Esophagus muscularis mucosa (tissue), 4 donors: ENCODE data around the gene UBAC1. TPM values are rescaled to one million over a fixed set of nuclear protein-coding genes. Genes with fewer than 3 reads are reported as not detected.
"Not testable (repeated sequence)": the region's sequence is repeated elsewhere in the genome, so short reads cannot be mapped to it uniquely, and the experiment has no call there.

Source experiments
- DNase-seq: peaks from one replicate; pipeline ENCODE4 v3.0.0-alpha.2; 2017; ENCODE audit errors: extremely low spot score
- H3K27ac ChIP-seq, 4 donors: fragments of 200-600 bp; sonication (generic); replicated peaks in 1 of 4; 1 replicate in 3 of 4; 2 replicates in 1 of 4; pipeline ENCODE4 v1.5.1; 2016 to 2019; ENCODE audit warnings: mild to moderate bottlenecking in 1 of 4
- H3K27me3 ChIP-seq, 4 donors: fragments of 200-600 bp; sonication (generic); one replicate each; pipeline versions ENCODE4 v1.5.1 to v1.6.0; 2016 to 2019
- H3K36me3 ChIP-seq, 4 donors: fragments of 200-600 bp; sonication (generic); one replicate each; pipeline ENCODE4 v1.5.1; 2016 to 2019
- H3K4me1 ChIP-seq, 4 donors: fragments of 200-600 bp; sonication (generic); one replicate each; pipeline ENCODE4 v1.5.1; 2016 to 2019
- H3K4me3 ChIP-seq, 4 donors: fragments of 200-600 bp; sonication (generic); 1 replicate in 2 of 4; 2 replicates in 2 of 4; pipeline ENCODE4 v1.5.1; 2016 to 2019; ENCODE audit warnings: mild to moderate bottlenecking in 4 of 4, moderate library complexity in 1 of 4
- H3K9me3 ChIP-seq, 4 donors: fragments of 200-600 bp; sonication (generic); 1 replicate in 3 of 4; 2 replicates in 1 of 4; pipeline ENCODE4 v1.5.1; 2016 to 2019
- EP300 ChIP-seq: sonication (generic); formaldehyde crosslinking; IDR thresholded peaks from one replicate; pipeline ENCODE4 v1.6.1; 2017; ENCODE audit warnings: antibody characterized with exemption
- POLR2A ChIP-seq: fragments of 450-650 bp; IDR thresholded peaks from one replicate; pipeline ENCODE4 v1.6.1; 2017; ENCODE audit warnings: antibody characterized with exemption, moderate library complexity, mild to moderate bottlenecking, low read depth
- POLR2AphosphoS5 ChIP-seq, 2 donors: sonication (generic); formaldehyde crosslinking; IDR thresholded peaks; one replicate each; pipeline ENCODE4 v1.6.1; 2017; ENCODE audit warnings: antibody characterized with exemption in 2 of 2
- WGBS: methylation state at CpG from one replicate; pipeline ENCODE4 v1.1.5; 2018; 5-methylcytosine and 5-hydroxymethylcytosine counted together
- intact Hi-C: fragments of 100-400 bp; cut with DNase I; formaldehyde crosslinking; loops from one replicate; pipeline ENCODE4 v1.15.1; 2023
- total RNA-seq, 4 donors: library from RNA; depleted of rRNA; stranded (reverse); fragments of >200 nt; gene quantifications; one replicate each; pipeline versions ENCODE4 v1.1.0 to v1.2.1, GENCODE V29; 2016
- TF ChIP-seq, protein P1 (sequence below), 3 experiments: fragments of 200-600 bp in 2 of 3; fragments of 450-650 bp in 1 of 3; sonication (generic) in 2 of 3; IDR thresholded peaks; one replicate each; pipeline ENCODE4 v1.5.1; 2017 to 2019; ENCODE audit warnings: antibody characterized with exemption in 3 of 3, mild to moderate bottlenecking in 2 of 3, moderate library complexity in 1 of 3

Gene UBAC1
- total RNA-seq, 4 donors from 2014 or later: 61.6 to 77.2 (median 67.3) TPM

DNA sequence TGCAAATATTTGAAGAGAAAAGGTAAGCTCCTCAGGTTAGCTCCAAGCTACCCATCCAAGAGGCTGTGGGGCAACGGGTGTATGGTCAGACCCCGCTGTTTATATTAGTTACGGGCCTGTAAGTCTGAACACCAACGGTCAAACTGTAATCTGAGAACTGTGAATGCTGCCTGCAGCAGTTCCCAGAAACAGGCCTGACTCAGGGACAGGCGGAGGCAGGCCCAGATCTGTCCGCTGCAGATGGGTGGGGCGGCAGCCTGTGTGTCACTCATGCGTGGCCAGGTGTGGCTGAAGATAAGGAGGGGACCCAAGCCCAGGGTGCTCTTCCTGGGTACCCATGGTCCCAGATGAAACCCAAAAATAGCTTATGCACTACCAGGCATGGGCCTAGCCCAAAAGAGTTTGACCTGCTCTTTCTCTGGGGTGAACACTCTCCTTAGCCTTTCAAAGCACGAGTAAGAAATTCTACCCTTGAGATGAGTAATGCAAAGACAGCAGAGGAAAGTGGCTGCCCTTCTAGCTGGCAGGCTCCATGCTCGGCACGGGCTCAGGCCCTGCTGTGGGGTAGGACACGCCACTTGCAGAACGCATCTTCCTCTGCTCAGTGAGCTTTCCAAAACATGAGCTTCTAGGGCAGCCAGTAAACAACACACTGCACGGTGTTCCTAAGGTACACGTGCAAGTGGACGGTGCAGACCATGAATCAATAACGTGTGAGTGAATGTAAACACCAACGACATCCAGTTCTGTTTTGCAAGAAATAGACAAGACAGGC is 9.1 kb downstream of the UBAC1 start:
- Histone ChIP-seq H3K9me3 (no peaks in the 10 kb centered on the region), H3K36me3 (peaks cover 37 to 85% (median 78%) of the 10 kb centered on the region in 4 donors), H3K4me3 (no peak overlapping the region), H3K4me1 (peaks cover 0 to 10% (median 8%) of the 10 kb centered on the region in 4 donors), H3K27ac (no peak overlapping the region), H3K27me3 (no peaks in the 10 kb centered on the region)
- WGBS: 68% methylated on average over 15 of the region's 18 CpGs
- TF ChIP-seq POLR2A (no peak), EP300 (no peak), POLR2AphosphoS5 (IDR thresholded peaks at IDR 0.05) (no peak)
- TF ChIP-seq, protein P1, sequence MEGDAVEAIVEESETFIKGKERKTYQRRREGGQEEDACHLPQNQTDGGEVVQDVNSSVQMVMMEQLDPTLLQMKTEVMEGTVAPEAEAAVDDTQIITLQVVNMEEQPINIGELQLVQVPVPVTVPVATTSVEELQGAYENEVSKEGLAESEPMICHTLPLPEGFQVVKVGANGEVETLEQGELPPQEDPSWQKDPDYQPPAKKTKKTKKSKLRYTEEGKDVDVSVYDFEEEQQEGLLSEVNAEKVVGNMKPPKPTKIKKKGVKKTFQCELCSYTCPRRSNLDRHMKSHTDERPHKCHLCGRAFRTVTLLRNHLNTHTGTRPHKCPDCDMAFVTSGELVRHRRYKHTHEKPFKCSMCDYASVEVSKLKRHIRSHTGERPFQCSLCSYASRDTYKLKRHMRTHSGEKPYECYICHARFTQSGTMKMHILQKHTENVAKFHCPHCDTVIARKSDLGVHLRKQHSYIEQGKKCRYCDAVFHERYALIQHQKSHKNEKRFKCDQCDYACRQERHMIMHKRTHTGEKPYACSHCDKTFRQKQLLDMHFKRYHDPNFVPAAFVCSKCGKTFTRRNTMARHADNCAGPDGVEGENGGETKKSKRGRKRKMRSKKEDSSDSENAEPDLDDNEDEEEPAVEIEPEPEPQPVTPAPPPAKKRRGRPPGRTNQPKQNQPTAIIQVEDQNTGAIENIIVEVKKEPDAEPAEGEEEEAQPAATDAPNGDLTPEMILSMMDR (IDR thresholded peaks at IDR 0.05): no peak
- intact Hi-C loops: loop anchor here (10.0 kb wide), 1 partner anchor 87 kb away; no protein-coding TSS in a partner anchor
- DNase-seq: no peak

DNA sequence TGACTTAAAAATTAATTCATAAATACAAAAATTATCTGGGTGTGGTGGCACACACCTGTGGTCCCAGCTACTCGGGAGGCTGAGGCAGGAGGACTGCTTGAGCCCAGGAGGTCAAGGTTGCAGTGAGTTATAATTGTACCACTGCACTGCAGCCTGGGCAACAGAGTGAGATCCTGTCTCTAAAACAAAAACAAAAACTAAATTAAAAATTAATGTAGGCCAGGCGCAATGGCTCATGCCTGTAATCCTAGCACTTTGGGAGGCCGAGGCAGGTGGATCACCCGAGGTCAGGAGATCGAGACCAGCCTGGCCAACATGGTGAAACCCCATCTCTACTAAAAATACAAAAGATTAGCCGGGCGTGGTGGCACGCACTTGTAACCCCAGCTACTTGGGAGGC is 9.9 kb downstream of the UBAC1 start:
- not testable (repeated sequence) for H3K4me1 ChIP-seq, H3K9me3 ChIP-seq, DNase-seq, H3K27ac ChIP-seq, H3K27me3 ChIP-seq, H3K4me3 ChIP-seq
- intact Hi-C loops: loop anchor here (10.0 kb wide), 1 partner anchor 87 kb away; no protein-coding TSS in a partner anchor
- over 99% methylated on average over 8 of the region's 8 CpGs for WGBS
- H3K36me3 ChIP-seq: peaks cover 44 to 93% (median 85%) of the 10 kb centered on the region in 4 donors

DNA sequence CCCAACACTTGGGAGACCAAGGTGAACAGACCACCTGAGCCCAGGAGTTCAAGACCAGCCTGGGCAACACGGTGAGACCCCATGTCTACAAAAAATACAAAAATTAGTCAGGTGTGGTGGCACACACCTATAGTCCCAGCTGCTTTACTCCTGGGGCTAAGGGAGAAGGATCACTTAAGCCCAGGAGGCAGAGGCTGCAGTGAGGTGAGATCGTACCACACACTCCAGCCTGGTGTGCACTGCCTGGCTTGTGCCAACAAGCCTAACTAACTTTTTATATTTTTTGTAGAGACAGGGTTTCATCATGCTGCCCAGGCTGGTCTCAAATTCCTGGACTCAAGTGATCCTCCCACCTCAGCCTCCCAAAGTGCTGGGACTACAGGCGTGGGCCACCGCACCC is 10.3 kb downstream of the UBAC1 start:
- 99% methylated on average over 4 of the region's 4 CpGs for WGBS
- not testable (repeated sequence) for H3K27me3 ChIP-seq, H3K27ac ChIP-seq, H3K9me3 ChIP-seq, DNase-seq, H3K4me3 ChIP-seq, H3K4me1 ChIP-seq
- peaks cover 49 to 97% (median 90%) of the 10 kb centered on the region in 4 donors for H3K36me3 ChIP-seq
- intact Hi-C loops: loop anchor here (10.0 kb wide), 1 partner anchor 86 kb away; no protein-coding TSS in a partner anchor

DNA sequence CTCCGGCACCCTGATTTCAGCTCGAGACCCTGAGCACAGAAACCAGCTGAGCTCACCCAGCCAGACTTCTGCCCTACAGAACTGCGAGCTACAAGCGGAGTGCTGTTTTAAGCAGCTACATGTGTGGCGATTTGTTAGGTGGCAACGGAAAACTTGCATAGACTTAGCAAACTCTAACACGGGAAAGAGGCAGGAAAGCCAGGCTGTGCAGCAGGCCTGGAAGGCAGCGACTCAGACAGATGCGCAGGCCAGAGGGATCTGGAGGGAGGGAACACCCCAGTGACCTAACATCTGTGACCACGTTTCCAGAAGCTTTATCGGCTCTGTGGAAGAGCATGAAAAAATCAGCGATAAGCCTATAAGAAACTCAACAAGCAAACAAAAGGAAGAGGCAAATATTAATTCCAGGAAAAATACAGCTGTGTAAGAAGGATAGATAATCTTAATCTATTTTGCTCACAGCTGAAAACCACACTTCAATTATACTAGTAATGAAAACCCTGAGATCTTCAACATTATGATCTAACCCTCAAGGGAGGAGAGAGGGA is 11.0 kb downstream of the UBAC1 start:
- intact Hi-C loops: loop anchor here (10.0 kb wide), 1 partner anchor 85 kb away; no protein-coding TSS in a partner anchor
- no peak overlapping the region for H3K4me3 ChIP-seq

DNA sequence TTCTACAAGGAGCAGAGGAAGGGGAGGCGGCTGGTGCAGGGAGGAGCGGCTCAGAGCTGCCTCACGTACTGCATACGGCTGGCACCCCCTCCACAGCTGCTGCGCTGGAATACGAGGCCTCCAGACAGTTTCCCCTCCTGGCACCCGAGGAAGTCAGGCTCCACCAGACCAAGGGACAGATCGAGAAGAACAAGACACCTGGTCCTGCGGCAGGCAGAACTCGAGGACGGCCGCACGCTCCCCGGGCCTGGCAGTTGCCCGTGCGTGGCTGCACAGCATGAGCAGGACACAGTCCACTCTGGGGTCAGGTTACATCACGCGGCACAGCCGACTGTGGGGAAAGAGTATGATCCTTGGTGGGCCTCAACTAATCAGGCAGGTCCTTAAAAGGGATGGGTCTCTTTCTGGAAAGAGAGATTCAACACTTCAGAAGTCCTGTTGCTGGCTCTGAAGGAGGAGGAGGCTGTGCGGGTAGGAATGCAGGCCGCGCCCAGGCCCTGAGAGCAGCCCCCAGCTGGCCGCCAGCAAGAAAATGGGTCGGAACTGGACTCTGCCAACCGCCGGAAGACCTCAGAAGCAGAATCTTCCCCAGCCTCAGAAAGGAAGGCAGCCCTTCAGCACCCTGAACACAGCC is 11.6 kb downstream of the UBAC1 start:
- 85% methylated on average over 16 of the region's 26 CpGs for WGBS
- intact Hi-C loops: loop anchor here (10.0 kb wide), 1 partner anchor 85 kb away; no protein-coding TSS in a partner anchor

More for the DNA sequence above, 11.0 kb downstream of the UBAC1 start:
- no peak for DNase-seq
- H3K4me1 ChIP-seq: no peaks in the 10 kb centered on the region
- no peak overlapping the region for H3K27ac ChIP-seq
- WGBS: 93% methylated on average over 12 of the region's 12 CpGs
- H3K9me3 ChIP-seq: no peaks in the 10 kb centered on the region
- no peaks in the 10 kb centered on the region for H3K27me3 ChIP-seq
- no peak for TF ChIP-seq POLR2AphosphoS5 (IDR thresholded peaks at IDR 0.05)
- TF ChIP-seq, protein P1 (IDR thresholded peaks at IDR 0.05): no peak
- no peak for TF ChIP-seq EP300
- TF ChIP-seq POLR2A: no peak
- H3K36me3 ChIP-seq: peaks cover 55 to 100% (median 96%) of the 10 kb centered on the region in 4 donors

More for the DNA sequence above, 11.6 kb downstream of the UBAC1 start:
- Histone ChIP-seq H3K27me3 (no peaks in the 10 kb centered on the region), H3K4me3 (no peak overlapping the region), H3K9me3 (no peaks in the 10 kb centered on the region), H3K27ac (no peak overlapping the region), H3K4me1 (no peaks in the 10 kb centered on the region), H3K36me3 (peaks cover 61 to 100% (median 100%) of the 10 kb centered on the region in 4 donors)
- no peak for DNase-seq
- TF ChIP-seq POLR2AphosphoS5 (IDR thresholded peaks at IDR 0.05) (no peak), POLR2A (no peak), EP300 (no peak)
- TF ChIP-seq, protein P1 (IDR thresholded peaks at IDR 0.05): no peak
